Muscle of leg (tissue), 11 donors: ENCODE measurements around the gene COL15A1. TPM values are rescaled to one million over a fixed set of nuclear protein-coding genes. Genes with fewer than 3 reads are reported as not detected.

Source experiments
- DNase-seq: peaks from one replicate; pipeline ENCODE4 v3.0.0; 2013
- H3K27ac ChIP-seq: one replicate; pipeline ENCODE4 v1.5.1; 2013; ENCODE audit warnings: mild to moderate bottlenecking, low read length, control low read depth
- H3K27me3 ChIP-seq: one replicate; pipeline ENCODE4 v1.6.1; 2013; ENCODE audit warnings: low read length; ENCODE audit not compliant: control insufficient read depth, insufficient read depth
- H3K36me3 ChIP-seq: one replicate; pipeline ENCODE4 v1.6.1; 2013; ENCODE audit warnings: low read length; ENCODE audit not compliant: control insufficient read depth, insufficient read depth
- H3K4me1 ChIP-seq: one replicate; pipeline ENCODE4 v1.6.1; 2013; ENCODE audit warnings: low read length; ENCODE audit not compliant: control insufficient read depth, insufficient read depth
- H3K4me3 ChIP-seq: one replicate; pipeline ENCODE4 v1.5.1; 2013; ENCODE audit warnings: low read length, control low read depth
- H3K9me3 ChIP-seq: replicated peaks from 2 replicates; pipeline ENCODE4 v1.6.1; 2013; ENCODE audit warnings: low read depth, low read length; ENCODE audit not compliant: control insufficient read depth
- WGBS: methylation state at CpG from one replicate; pipeline ENCODE4 v1.1.5; 2013; ENCODE audit warnings: missing lambda C conversion rate; ENCODE audit not compliant: insufficient coverage; 5-methylcytosine and 5-hydroxymethylcytosine counted together
- polyA plus RNA-seq, 8 donors: library from polyadenylated mRNA; unstranded; fragments of 120-200 nt; gene quantifications; one replicate each; pipeline versions ENCODE4 v1.2.1 to v1.2.3, GENCODE V29; 2013; ENCODE audit warnings: inconsistent platforms in 1 of 8, low replicate concordance in 1 of 8; ENCODE audit not compliant: insufficient read length in 8 of 8, insufficient read depth in 1 of 8
- total RNA-seq: library from RNA; stranded (reverse); fragments of 120-200 nt; gene quantifications from one replicate; pipeline ENCODE4 v1.2.4, GENCODE V29; 2013

Gene COL15A1
- total and polyA plus RNA-seq, 9 donors: 169 to 259 (median 197) TPM

- Histone ChIP-seq H3K36me3 (peaks cover 65% of the 10 kb centered on the region), H3K27me3 (no peaks in the 10 kb centered on the region), H3K4me1 (peaks cover 17% of the 10 kb centered on the region), H3K9me3 (no peaks in the 10 kb centered on the region), H3K27ac (no peak overlapping the region), H3K4me3 (no peak overlapping the region)
- WGBS: 76% methylated on average over 6 of the region's 6 CpGs
- no peak for DNase-seq
Observed at GRCh38 chr9:99026271-99026955, 82.7 kb downstream of the COL15A1 start.

DNA sequence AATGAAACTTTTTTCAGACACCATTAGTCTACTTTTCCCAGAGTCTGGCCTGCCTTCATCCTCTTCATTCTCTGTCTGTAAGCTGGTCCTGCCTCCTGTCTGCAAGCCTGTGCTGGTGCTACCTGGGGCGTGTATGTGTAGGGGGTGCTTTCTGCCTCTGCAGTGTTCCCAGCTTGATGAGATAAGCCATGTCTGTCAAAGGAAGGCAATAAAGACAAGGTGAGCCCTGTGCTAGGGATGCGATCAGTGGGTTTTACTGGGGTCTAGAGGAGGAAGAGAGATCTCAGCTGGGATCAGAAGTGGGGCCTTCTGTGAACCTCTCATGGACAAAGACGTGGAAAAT is 83.2 kb downstream of the COL15A1 start:
- Histone ChIP-seq H3K27me3 (no peaks in the 10 kb centered on the region), H3K27ac (no peak overlapping the region), H3K4me3 (no peak overlapping the region), H3K36me3 (peaks cover 61% of the 10 kb centered on the region), H3K9me3 (no peaks in the 10 kb centered on the region), H3K4me1 (peaks cover 17% of the 10 kb centered on the region)
- DNase-seq: no peak
- 100% methylated on average over 1 of the region's 3 CpGs for WGBS

DNA sequence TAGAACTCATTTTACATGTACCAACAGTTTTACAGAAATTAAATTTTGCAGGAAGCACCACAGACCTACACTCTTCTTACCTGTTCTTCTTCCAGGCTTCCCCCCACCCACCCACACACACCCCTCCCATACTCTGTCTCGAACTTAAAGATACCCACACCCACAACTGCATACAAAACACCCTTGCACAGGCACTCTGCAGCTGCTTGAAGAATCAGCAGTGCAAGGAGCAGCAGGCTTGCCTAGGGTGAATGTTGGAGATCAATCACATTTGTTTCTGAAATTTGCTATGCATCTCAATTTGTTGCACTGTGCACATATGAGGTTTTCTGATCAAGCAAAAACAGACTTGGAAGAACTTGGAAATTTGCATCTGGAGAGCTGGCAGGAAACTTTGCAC is 83.7 kb downstream of the COL15A1 start:
- no peak for DNase-seq
- Histone ChIP-seq H3K4me1 (peaks cover 14% of the 10 kb centered on the region), H3K4me3 (no peak overlapping the region), H3K36me3 (peaks cover 59% of the 10 kb centered on the region), H3K27ac (no peak overlapping the region), H3K9me3 (no peaks in the 10 kb centered on the region), H3K27me3 (no peaks in the 10 kb centered on the region)
- no CpG with 5 or more reads among the region's 1 CpG for WGBS

- WGBS: no CpG with 5 or more reads among the region's 2 CpGs
- no peak for DNase-seq
- Histone ChIP-seq H3K36me3 (peaks cover 53% of the 10 kb centered on the region), H3K27me3 (no peaks in the 10 kb centered on the region), H3K4me1 (no peaks in the 10 kb centered on the region), H3K27ac (no peak overlapping the region), H3K4me3 (no peak overlapping the region), H3K9me3 (no peaks in the 10 kb centered on the region)
Observed at GRCh38 chr9:99029083-99029645, 85.5 kb downstream of the COL15A1 start.

GRCh38 chr9:99030092-99030511 is 86.4 kb downstream of the COL15A1 start:
- DNase-seq: no peak
- no peaks in the 10 kb centered on the region for H3K27me3 ChIP-seq
- H3K27ac ChIP-seq: no peak overlapping the region
- H3K9me3 ChIP-seq: no peaks in the 10 kb centered on the region
- H3K4me1 ChIP-seq: no peaks in the 10 kb centered on the region
- H3K4me3 ChIP-seq: no peak overlapping the region
- peaks cover 49% of the 10 kb centered on the region for H3K36me3 ChIP-seq
- WGBS: 53% methylated on average over 2 of the region's 3 CpGs

DNA sequence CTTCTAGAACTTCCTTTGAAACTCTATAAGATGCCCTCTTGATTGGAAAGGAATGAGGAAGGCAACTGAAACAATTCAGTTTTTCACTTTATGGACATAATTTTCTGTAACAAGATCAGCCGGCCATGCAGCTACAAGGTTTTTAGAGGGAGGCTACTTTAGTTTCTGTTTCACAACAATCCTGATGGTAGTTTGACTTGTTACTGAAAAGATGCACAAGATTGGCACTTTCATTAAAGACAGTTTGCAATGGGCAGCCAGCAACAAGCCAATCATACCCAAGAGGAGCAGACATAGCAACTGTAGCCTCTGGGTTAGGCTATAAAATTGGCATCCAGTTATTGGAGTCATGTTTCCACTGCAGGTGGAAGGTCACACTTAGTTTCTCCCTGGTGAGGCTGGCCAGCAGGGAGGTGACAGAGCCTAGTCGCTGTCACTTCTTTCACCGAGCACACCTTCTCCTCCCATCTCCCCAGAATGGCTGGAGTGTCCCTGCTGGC is 87.0 kb downstream of the COL15A1 start:
- Histone ChIP-seq H3K27ac (no peak overlapping the region), H3K4me1 (no peaks in the 10 kb centered on the region), H3K27me3 (no peaks in the 10 kb centered on the region), H3K36me3 (peaks cover 50% of the 10 kb centered on the region), H3K4me3 (no peak overlapping the region), H3K9me3 (no peaks in the 10 kb centered on the region)
- WGBS: 80% methylated on average over 1 of the region's 3 CpGs
- DNase-seq: no peak

- Histone ChIP-seq H3K4me1 (no peaks in the 10 kb centered on the region), H3K27me3 (no peaks in the 10 kb centered on the region), H3K27ac (no peak overlapping the region), H3K4me3 (no peak overlapping the region), H3K36me3 (peaks cover 52% of the 10 kb centered on the region), H3K9me3 (no peaks in the 10 kb centered on the region)
- DNase-seq: no peak
- 92% methylated on average over 2 of the region's 6 CpGs for WGBS
Observed at GRCh38 chr9:99031319-99031718, 87.6 kb downstream of the COL15A1 start.

- no peaks in the 10 kb centered on the region for H3K27me3 ChIP-seq
- H3K4me3 ChIP-seq: no peak overlapping the region
- DNase-seq: no peak
- no peaks in the 10 kb centered on the region for H3K4me1 ChIP-seq
- H3K36me3 ChIP-seq: peaks cover 52% of the 10 kb centered on the region
- 100% methylated on average over 1 of the region's 5 CpGs for WGBS
- H3K27ac ChIP-seq: no peak overlapping the region
- H3K9me3 ChIP-seq: no peaks in the 10 kb centered on the region
Observed at GRCh38 chr9:99031994-99032393, 88.3 kb downstream of the COL15A1 start.

GRCh38 chr9:99034149-99034548 is 90.4 kb downstream of the COL15A1 start:
- Histone ChIP-seq H3K27ac (no peak overlapping the region), H3K36me3 (peaks cover 51% of the 10 kb centered on the region), H3K9me3 (no peaks in the 10 kb centered on the region), H3K4me3 (no peak overlapping the region), H3K4me1 (no peaks in the 10 kb centered on the region), H3K27me3 (no peaks in the 10 kb centered on the region)
- WGBS: no CpG with 5 or more reads among the region's 3 CpGs
- DNase-seq: no peak

DNA sequence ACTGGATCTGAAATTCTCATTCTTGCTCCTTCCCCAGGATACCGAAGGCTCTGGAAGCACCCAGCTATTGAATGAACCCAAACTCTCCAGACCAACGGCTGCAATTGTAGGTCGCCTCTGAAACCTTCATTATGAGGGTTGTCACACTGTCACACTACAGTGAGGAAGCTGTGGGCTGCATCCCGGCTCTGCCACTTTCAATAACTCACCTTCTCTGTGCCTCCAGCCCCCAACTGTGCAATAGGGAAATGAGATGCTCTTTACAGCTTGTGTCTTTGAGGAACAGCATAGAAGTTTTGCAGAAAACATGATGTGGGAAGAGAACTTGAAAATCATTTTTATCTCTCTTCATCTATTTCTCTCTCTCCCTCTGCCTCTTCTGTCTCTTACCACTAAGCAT is 91.6 kb downstream of the COL15A1 start:
- no peaks in the 10 kb centered on the region for H3K27me3 ChIP-seq
- 88% methylated on average over 3 of the region's 4 CpGs for WGBS

More for the DNA sequence above, 91.6 kb downstream of the COL15A1 start:
- H3K36me3 ChIP-seq: peaks cover 51% of the 10 kb centered on the region
- no peak overlapping the region for H3K27ac ChIP-seq
- H3K4me3 ChIP-seq: no peak overlapping the region
- H3K9me3 ChIP-seq: no peaks in the 10 kb centered on the region
- DNase-seq: no peak
- H3K4me1 ChIP-seq: peaks cover 9% of the 10 kb centered on the region
